ENCODE results near the gene SLITRK2.

SLITRK2 gene

GRCh38 chrX:145848448-145848847 lies 30.8 kb downstream of the SLITRK2 start:
- Histone ChIP-seq H3K27me3 (no peaks in the 10 kb centered on the region), H3K4me3 (ENCODE audit: low read depth, low read length) (no peak overlapping the region), H3K36me3 (no peaks in the 10 kb centered on the region), H3K9me3 (no peaks in the 10 kb centered on the region), H3K4me1 (no peaks in the 10 kb centered on the region)
- no peak for TF ChIP-seq CTCF (IDR thresholded peaks at IDR 0.05; ENCODE audit: low read depth, low read length)
- no peak for DNase-seq

- Histone ChIP-seq H3K4me1 (no peaks in the 10 kb centered on the region), H3K9me3 (no peaks in the 10 kb centered on the region), H3K27me3 (no peaks in the 10 kb centered on the region), H3K36me3 (no peaks in the 10 kb centered on the region), H3K4me3 (ENCODE audit: low read depth, low read length) (no peak overlapping the region)
- TF ChIP-seq CTCF (IDR thresholded peaks at IDR 0.05; ENCODE audit: low read depth, low read length), result no peak
- DNase-seq, result no peak
Observed at GRCh38 chrX:145848857-145849256, 31.2 kb downstream of the SLITRK2 start.

GRCh38 chrX:145853181-145853580 lies 35.6 kb downstream of the SLITRK2 start:
- no peaks in the 10 kb centered on the region for H3K36me3 ChIP-seq
- H3K9me3 ChIP-seq, result no peaks in the 10 kb centered on the region
- no peak for DNase-seq
- no peaks in the 10 kb centered on the region for H3K4me1 ChIP-seq
- TF ChIP-seq CTCF (IDR thresholded peaks at IDR 0.05; ENCODE audit: low read depth, low read length), result no peak
- no peak overlapping the region for H3K4me3 ChIP-seq (ENCODE audit: low read depth, low read length)
- H3K27me3 ChIP-seq, result no peaks in the 10 kb centered on the region

- Histone ChIP-seq H3K4me1 (no peaks in the 10 kb centered on the region), H3K9me3 (no peaks in the 10 kb centered on the region), H3K27me3 (no peaks in the 10 kb centered on the region), H3K36me3 (no peaks in the 10 kb centered on the region), H3K4me3 (ENCODE audit: low read depth, low read length) (no peak overlapping the region)
- no peak for TF ChIP-seq CTCF (IDR thresholded peaks at IDR 0.05; ENCODE audit: low read depth, low read length)
- no peak for DNase-seq
Observed at GRCh38 chrX:145856181-145856580, 38.6 kb downstream of the SLITRK2 start.

- no peak for DNase-seq
- TF ChIP-seq CTCF (IDR thresholded peaks at IDR 0.05; ENCODE audit: low read depth, low read length), result no peak
- H3K4me3 ChIP-seq (ENCODE audit: low read depth, low read length), result no peak overlapping the region
- no peaks in the 10 kb centered on the region for H3K9me3 ChIP-seq
- no peaks in the 10 kb centered on the region for H3K4me1 ChIP-seq
- H3K27me3 ChIP-seq, result no peaks in the 10 kb centered on the region
- H3K36me3 ChIP-seq, result no peaks in the 10 kb centered on the region
Observed at GRCh38 chrX:145861818-145862217, 44.2 kb downstream of the SLITRK2 start.

GRCh38 chrX:145865082-145865481 lies 47.5 kb downstream of the SLITRK2 start:
- H3K27me3 ChIP-seq, result no peaks in the 10 kb centered on the region
- H3K4me1 ChIP-seq, result no peaks in the 10 kb centered on the region
- no peak for DNase-seq
- H3K4me3 ChIP-seq (ENCODE audit: low read depth, low read length), result no peak overlapping the region
- no peak for TF ChIP-seq CTCF (IDR thresholded peaks at IDR 0.05; ENCODE audit: low read depth, low read length)
- H3K9me3 ChIP-seq, result no peaks in the 10 kb centered on the region
- H3K36me3 ChIP-seq, result no peaks in the 10 kb centered on the region
